MM.1S (cell line): ENCODE measurements around the gene TTBK1.

Experiments used
- CTCF ChIP-seq: fragments of 300-600 bp; sonication (generic); IDR thresholded peaks from 2 replicates; pipeline ENCODE4 v1.5.1; 2016; ENCODE audit warnings: antibody characterized with exemption, low read length, mixed read lengths
- EZH2 ChIP-seq: fragments of 300-600 bp; sonication (generic); optimal IDR thresholded peaks from 2 replicates; pipeline ENCODE3; 2017; ENCODE audit warnings: low read depth, mild to moderate bottlenecking, antibody characterized with exemption, low read length, mixed read lengths

- TF ChIP-seq CTCF (no peak), EZH2 (no peak)
These were observed 30.4 kb downstream of the TTBK1 start for GRCh38 chr6:43273707-43274106.
